ENCODE data around the gene TP53I11.

Gene TP53I11

GRCh38 chr11:44976576-44976975, 25.9 kb upstream of the TP53I11 start:
- Histone ChIP-seq H3K4me3 (ENCODE audit: severe bottlenecking) (no peak overlapping the region), H3K9me3 (ENCODE audit: severe bottlenecking) (no peaks in the 10 kb centered on the region), H3K4me1 (ENCODE audit: insufficient read depth, poor library complexity, severe bottlenecking) (peaks cover 29% of the 10 kb centered on the region), H3K27me3 (ENCODE audit: insufficient read depth, poor library complexity, severe bottlenecking) (no peaks in the 10 kb centered on the region), H3K36me3 (ENCODE audit: low read depth) (no peaks in the 10 kb centered on the region), H3K27ac (ENCODE audit: poor library complexity, severe bottlenecking) (no peak overlapping the region)
- TF ChIP-seq CTCF (IDR thresholded peaks at IDR 0.05; ENCODE audit: poor library complexity, severe bottlenecking): no peak
- ATAC-seq (ENCODE audit: low read depth) (no peak), DNase-seq (ENCODE audit: low spot score) (no peak)

DNA sequence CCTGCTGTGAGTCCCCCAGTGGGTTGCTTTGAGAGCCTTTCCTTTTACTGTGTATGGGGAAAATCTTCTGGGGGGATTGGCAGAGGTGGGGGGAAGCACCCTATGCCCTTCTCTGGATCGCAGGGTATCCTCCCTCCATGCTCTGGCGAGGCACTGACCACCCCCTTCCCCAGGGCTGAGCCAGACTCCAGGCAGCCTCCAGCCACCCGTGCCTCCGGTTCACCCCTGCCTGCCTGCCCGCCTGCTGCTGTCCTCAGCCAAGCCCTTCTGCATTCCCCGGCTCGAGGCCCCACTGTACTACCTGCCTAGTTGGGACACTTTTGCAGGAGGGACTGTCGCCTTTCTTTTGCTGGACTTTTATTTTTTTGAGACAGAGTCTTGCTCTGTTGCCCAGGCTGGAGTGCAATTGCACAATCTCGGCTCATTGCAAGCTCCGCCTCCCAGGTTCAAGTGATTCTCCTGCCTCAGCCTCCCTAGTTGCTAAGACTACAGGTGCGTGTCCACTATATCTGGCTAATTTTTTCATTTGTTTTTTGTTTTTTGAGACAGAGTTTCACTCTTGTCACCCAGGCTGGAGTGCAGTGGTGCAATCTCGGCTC, 23.8 kb upstream of the TP53I11 start:
- Histone ChIP-seq H3K9me3 (ENCODE audit: severe bottlenecking) (no peaks in the 10 kb centered on the region), H3K27me3 (ENCODE audit: insufficient read depth, poor library complexity, severe bottlenecking) (no peaks in the 10 kb centered on the region), H3K4me1 (ENCODE audit: insufficient read depth, poor library complexity, severe bottlenecking) (peaks cover 20% of the 10 kb centered on the region), H3K4me3 (ENCODE audit: severe bottlenecking) (no peak overlapping the region), H3K27ac (ENCODE audit: poor library complexity, severe bottlenecking) (no peak overlapping the region), H3K36me3 (ENCODE audit: low read depth) (no peaks in the 10 kb centered on the region)
- TF ChIP-seq CTCF (IDR thresholded peaks at IDR 0.05; ENCODE audit: poor library complexity, severe bottlenecking): no peak
- DNase-seq (ENCODE audit: low spot score) (no peak), ATAC-seq (ENCODE audit: low read depth) (no peak)

DNA sequence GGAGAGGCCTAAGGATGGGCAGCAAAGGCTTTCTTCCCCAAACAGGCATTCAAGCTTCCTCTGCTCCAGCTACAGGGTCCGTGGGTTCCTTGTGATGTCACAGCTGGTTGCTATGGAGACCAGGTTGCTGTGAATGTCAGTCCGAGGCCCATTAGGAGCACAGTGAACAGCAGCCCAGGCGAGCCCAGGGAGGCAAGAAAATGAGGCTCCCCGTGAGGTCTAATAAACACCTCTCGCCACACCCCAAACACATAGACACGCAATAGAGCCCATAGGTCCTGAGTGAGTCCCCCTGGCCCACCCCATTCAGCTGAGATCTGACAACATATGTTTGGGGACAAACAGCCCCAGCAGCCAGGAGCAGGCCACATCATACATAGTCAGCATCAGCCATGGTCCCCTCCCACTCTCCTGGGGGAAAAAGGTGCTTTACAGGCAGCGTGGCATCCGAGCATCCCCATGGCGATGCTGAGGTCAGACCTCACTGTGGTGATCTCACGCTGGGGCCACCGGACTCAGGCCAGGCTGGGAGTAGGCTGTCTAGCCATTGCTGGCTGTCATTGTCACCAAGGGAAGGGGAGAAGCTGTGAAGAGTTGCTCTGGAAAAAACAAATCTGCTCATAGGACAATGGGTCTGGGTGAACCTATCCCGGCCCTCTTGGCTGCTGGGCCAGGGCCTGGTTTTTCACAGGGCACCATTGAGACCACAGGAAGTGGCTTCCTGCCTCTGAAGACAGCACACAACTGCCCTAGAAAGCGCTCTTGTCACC, 23.1 kb upstream of the TP53I11 start:
- TF ChIP-seq CTCF (IDR thresholded peaks at IDR 0.05; ENCODE audit: poor library complexity, severe bottlenecking): no peak
- H3K27me3 ChIP-seq (ENCODE audit: insufficient read depth, poor library complexity, severe bottlenecking): no peaks in the 10 kb centered on the region

GRCh38 chr11:44972746-44973435, 22.2 kb upstream of the TP53I11 start:
- ATAC-seq (ENCODE audit: low read depth): no peak
- H3K36me3 ChIP-seq (ENCODE audit: low read depth): no peaks in the 10 kb centered on the region
- H3K4me3 ChIP-seq (ENCODE audit: severe bottlenecking): no peak overlapping the region

More for the DNA sequence above, 23.1 kb upstream of the TP53I11 start:
- Histone ChIP-seq H3K4me3 (ENCODE audit: severe bottlenecking) (no peak overlapping the region), H3K9me3 (ENCODE audit: severe bottlenecking) (no peaks in the 10 kb centered on the region), H3K36me3 (ENCODE audit: low read depth) (no peaks in the 10 kb centered on the region), H3K4me1 (ENCODE audit: insufficient read depth, poor library complexity, severe bottlenecking) (peaks cover 13% of the 10 kb centered on the region), H3K27ac (ENCODE audit: poor library complexity, severe bottlenecking) (no peak overlapping the region)
- ATAC-seq (ENCODE audit: low read depth) (no peak), DNase-seq (ENCODE audit: low spot score) (no peak)

More at GRCh38 chr11:44972746-44973435, 22.2 kb upstream of the TP53I11 start:
- H3K9me3 ChIP-seq (ENCODE audit: severe bottlenecking): no peaks in the 10 kb centered on the region
- H3K27me3 ChIP-seq (ENCODE audit: insufficient read depth, poor library complexity, severe bottlenecking): no peaks in the 10 kb centered on the region
- TF ChIP-seq CTCF (IDR thresholded peaks at IDR 0.05; ENCODE audit: poor library complexity, severe bottlenecking): no peak
- no peak for DNase-seq (ENCODE audit: low spot score)
- peaks cover 10% of the 10 kb centered on the region for H3K4me1 ChIP-seq (ENCODE audit: insufficient read depth, poor library complexity, severe bottlenecking)
- no peak overlapping the region for H3K27ac ChIP-seq (ENCODE audit: poor library complexity, severe bottlenecking)

All from RWPE2 (cell line).